ENCODE measurements around the gene RPS15.

The RPS15 gene

DNA sequence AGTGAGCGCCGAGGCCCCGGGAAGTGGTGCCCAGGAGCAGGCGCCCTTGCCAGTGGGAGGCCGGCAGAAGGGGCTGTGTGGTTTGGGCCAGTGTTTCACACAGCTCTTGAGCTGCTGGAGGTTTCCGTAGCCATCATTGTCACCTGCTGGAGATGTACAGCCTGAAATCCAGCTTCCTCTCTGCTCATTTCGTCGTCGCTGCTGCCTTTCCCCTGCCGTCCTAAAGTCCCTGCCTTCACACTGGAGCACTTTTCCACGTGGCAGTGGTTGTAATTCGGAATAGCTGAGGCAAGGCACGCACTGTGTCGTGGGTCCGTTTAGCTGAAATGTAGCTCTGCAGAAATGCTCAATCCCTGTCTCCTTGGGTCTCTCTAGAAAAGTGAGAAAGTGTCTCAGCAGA, 17.6 kb upstream of the RPS15 start:
- no peak for DNase-seq

DNA sequence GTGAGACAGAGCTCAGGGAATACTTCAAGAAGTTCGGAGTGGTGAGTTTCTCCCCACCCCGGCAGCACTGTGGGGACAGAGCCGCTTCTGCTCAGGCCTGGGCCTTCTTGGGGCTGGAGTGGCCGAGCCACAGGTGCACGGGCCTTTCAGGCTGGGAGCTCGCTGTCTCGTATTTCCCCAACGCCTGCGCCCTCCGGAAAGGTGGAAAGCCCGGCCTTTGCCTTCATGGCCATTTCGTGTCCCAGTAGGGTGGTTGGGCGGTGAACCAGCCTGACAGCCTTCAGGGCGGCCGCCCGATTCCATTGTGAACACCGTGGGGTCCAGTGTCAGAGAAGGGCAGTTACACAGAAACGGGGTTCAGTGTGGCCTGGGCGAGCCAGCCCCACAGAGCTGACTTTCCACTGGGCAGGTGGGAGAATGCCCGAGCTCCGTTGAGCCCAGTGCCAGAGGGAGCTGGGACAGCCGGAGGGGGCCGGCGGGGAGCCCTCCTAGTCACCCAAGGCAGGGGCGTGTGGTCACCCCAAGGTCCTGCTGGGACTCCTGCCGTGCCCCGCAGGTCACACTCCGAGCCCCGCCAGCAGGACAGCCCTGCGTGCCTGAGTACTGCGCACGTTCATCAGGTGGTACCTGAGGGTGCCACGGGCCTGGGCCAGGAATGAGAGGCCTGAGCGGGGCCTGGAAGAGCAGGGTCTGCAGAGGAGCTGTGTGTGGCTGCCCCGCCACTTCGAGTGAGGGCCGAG, 16.8 kb upstream of the RPS15 start:
- DNase-seq: no peak

DNA sequence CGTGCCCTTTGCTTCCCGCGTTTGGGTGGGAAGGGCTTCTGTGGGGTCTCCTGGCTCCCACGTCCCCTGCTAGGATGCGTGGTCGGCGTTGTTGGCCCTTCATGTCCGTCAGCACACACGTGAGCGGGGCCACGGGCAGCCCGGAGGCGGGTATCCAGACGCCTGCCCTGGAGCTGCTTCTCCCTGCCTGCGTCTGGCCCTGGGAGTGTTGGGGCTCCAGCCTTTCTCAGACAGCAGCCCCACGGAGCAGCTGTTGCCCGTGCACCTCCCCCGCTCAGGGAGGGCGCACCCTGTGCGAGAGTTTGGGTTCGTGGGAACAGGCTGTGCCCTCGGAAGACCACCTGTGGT, 16.3 kb upstream of the RPS15 start:
- no peak for DNase-seq

DNA sequence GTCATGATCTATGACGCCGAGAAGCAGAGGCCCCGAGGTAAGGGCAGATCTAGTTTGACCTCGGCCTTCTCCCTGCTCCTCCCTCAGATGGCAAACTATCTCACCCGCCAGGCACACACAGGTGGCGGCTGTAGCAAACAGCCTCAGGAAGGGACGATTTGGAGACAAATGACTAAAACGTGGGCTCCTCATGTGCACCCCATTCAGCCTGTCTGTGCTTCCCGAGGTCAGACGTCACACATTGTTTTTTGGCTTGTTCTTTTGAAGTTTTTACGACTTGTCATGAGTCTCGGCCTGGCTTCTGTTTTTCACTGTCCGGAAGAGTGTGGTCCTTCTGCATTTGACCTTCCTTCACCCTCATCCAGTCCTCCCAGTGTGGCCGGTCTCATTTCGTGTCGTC, 15.8 kb upstream of the RPS15 start:
- DNase-seq: no peak

DNA sequence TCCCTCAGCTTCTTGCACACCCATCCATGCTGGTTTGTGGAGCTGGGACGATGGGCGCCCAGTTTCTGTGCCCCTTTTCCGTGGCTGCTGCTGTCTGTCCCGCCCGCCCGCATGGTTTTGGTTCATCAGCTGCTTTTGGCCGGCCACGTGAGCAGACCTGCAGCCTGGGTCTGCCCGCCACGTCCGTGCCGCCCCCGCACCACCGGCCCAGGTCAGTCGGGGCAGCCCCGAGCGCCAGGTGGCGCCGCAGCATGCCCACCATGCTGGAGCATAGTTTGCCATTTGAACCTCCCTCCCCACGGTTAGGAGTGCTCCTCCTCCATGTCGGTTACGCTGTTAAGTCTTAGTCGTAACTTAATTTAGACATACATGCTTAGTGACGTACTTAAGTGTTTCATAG, 15.3 kb upstream of the RPS15 start:
- DNase-seq: no peak

DNA sequence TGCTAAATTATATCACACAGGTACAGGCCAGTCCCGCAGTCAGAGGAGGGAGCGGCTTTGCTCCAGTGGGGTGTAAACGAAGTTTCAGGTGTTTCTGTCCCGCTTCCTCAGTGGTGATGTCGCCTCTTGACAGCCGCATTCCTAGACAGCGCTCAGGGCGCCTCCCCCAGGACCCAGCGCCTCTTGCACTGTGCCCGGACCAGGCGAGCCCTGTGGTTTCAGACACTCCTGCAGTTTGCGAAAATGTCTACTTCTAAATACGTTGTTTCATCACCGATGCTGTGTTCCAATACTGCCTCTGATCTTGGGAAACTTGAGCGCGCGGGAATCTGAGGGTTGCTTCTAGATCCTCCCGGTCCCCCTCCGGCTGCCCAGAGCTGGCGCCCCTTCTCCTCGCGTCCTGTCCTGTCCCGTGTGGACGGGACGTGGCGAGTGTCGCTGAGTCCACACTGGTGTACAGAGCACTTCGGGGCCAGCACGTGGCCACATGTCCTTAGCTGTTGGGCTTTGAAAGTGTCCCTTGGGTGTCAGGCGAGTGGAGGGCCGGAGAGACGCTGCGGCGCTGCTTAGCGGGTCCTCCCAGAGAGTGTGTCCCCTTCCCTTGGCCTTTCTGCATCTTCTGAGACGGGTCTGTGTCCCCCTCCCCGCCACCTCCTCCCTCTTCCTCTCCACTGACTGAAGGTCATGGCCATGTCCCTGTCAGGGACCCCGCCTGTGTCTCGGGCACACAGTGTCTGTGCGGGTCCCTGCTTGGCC, 14.6 kb upstream of the RPS15 start:
- DNase-seq: no peak

DNA sequence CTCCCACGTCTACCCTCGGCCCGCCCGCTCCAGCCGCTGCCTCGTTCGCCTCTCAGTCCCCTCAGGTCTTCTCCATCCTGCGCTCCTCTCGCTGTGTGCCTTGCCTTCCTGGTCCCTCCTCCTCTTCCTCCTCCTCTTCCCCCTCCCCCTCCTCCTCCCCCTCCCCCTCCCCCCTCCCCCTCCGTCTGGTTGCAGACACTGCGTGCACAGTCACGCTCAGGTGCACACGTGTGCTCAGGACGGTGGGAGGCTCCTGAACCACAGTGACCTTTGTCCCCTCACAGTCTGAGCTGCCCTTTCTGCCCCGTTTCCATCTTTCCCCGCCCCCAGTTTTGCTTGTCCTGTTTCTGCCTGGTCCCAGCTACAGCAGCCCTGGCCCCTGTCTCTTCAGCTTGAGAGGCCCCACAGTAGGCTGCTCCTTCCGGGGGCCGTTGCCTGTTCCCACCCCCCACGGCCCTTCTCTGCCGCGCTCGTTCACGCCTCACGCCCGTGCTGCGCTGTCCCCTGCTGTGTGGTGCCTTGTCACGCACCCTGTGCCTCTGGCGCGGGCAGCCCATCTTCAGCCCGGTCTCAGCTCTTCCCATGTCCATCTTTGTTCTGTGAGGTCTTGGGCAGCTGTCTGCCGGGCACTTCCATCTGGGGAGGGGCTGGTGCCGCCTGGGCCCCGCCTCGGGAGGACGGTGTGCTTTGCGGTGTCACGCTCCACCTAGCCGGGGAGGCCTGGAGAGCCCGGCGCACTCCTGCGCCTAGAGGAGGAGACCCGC, 13.8 kb upstream of the RPS15 start:
- no peak for DNase-seq

DNA sequence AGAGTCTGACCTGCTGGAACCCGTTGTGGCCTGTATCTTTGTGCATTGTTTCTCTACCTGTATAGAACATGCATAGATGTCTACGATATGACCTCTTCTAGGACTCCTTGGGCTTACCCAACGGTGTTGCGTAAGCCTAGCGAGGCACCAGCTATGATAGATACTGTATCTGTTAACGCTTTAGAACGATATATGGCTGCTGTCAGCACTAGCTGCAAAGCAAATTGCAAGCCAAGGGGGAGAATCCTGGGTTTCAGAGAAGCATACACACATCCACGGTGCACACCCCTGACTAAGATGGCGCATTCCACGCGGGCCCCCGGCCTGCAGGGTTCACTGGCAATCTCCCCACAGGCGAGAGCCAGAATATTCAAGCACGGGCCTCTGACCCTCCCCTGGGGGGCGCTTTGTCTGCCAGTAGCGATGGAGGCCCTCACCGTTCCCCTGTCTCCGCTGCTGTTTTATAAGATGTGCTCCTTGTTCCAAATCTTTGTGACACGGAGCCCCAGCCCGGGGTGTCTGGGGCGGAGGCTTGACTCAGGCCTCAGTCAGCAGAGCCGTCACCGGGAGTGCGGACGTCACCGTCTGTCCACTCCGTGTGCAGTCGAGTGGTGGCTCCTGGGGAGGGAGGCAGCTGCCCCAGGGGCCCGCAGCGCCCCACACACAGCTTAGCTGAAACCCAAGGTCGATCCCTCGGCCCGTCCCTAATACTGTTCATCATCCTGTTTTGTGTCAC, 12.9 kb upstream of the RPS15 start:
- DNase-seq: no peak

DNA sequence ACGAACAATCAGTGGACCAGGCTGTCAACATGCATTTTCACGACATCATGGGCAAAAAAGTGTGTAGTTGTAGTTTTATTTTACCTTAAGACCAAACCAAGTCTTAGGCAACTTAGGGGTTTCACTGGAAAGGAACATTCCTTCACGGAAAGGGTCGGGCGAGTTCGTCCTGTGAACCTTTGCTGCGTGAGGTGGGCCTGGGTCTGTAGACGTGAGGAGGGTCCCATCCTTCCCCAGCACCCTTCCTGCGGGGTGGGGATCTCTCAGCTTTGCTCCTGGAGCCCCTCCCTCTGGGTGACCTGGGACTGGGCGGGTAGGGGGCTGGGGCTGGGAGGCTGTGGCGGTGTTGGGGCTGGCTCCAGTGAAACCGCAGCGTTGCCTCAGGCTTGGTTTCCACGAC, 12.3 kb upstream of the RPS15 start:
- no peak for DNase-seq

DNA sequence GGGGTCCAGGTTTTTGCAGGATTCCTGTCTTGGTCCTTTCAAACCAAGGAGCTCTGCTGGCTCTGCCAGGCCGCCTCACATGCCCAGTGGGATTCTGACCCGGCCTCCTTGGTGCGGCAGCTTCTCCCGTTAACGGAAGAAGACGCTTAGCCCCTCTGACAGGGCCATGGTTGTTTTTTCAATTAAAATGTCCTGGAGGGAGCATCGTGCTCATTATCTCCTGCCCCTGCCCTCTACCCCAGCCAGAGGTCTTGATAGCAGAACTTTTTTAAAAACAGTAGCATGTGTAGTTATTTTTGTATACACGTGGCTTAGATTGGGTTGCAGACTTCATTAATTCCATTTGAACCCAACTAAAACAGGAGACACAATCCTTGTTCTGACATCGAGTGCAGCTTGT, 11.5 kb upstream of the RPS15 start:
- DNase-seq: no peak

DNA sequence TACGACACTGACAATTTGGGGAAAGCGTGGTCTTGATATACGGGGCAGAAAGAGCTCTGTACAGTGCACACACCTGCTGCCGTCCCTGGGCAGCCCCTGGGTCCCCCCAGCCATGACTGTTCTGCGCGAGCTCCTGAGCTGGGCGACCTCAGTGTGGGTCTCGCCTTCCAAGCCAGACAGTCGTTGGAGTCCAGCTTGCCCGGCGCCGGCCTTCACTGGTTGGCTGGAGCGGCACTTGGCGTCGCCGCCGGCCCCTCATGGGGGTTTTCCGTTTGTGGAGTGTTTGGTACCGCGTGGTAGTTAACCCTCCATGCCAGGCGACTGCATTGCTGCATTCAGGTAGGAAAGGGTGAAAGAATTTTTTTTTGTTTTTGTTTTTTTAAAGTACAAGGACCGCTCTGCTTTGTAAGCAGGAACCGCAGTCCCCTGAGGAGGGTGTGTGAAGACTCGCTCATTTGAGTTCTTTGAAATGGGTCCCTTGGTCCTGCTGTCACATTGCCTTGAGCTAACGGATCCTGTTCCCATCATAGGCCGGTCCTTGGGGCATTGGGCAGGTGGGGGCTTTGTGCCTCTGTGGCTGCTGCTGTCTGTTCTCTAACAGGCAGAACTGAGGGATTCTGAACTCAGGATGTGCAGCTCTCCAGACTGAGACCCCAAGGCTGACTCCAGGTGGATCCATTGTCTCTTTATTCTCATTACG, 10.8 kb upstream of the RPS15 start:
- DNase-seq: no peak

DNA sequence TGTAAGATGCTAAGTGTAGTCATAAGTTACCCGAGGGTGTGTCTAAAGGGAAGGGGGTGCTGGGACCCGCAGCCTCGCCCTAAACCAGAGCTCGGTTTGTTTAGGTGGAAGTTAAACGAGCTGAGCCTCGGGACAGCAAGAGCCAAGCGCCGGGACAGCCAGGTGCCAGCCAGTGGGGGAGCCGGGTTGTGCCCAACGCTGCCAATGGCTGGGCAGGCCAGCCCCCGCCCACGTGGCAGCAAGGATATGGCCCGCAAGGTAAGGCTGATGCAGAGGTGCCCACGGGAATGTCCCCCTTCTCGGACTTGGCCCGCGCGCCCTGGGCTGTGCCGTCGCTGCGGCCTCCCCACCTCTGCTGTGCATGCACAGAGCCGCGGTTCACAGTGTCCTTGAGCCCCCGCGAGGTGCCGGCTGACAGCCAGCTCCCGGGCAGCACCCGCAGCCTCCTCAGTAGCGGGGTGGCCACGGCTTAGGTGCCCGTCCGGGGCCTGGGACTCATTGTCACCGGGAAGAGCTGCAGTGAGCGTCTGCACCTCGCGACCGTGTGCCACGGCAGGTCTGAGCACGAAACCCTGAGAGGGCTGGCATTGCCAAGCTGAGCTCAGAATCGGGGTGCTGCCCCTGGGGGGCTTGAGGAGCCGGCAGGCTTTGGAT, 9.3 kb upstream of the RPS15 start:
- no peak for DNase-seq

DNA sequence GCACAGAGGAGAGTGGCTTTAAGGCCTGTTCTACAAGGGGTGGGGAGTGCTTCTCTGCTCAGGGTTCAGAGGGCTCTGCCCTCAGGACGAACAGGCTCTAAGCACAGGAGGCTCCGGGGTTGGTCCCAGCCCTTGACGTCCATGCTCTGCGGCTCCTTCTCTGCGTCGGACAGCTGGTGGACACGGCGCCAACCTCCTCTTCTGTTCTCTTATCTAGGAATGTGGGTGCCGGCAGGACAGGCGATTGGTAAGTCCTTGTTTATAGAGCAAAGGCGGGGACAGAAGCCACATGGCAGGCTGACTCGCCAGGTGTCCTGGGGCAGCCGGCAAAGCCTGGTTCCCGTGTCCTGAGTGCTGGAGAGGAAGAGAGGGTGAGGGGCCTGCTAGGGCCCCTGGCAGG, 8.4 kb upstream of the RPS15 start:
- no peak for DNase-seq

DNA sequence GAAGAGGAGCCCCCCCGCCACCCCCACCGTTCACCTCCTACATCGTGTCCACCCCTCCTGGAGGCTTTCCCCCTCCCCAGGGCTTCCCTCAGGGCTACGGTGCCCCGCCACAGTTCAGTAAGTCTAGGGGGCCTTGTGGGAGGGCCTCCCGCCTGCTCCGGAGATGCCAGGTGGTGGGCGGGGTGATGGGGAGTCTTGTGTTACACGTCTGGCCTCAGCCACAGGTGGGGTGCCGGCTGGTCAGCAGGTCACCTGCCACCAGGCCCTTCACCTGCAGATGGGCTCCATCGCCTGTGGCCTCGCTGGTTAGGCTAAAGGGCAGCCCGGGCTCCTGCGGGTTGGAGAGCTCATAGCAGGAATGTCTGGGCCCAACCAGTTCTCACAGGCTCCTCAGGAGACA, 8.0 kb upstream of the RPS15 start:
- no peak for DNase-seq

DNA sequence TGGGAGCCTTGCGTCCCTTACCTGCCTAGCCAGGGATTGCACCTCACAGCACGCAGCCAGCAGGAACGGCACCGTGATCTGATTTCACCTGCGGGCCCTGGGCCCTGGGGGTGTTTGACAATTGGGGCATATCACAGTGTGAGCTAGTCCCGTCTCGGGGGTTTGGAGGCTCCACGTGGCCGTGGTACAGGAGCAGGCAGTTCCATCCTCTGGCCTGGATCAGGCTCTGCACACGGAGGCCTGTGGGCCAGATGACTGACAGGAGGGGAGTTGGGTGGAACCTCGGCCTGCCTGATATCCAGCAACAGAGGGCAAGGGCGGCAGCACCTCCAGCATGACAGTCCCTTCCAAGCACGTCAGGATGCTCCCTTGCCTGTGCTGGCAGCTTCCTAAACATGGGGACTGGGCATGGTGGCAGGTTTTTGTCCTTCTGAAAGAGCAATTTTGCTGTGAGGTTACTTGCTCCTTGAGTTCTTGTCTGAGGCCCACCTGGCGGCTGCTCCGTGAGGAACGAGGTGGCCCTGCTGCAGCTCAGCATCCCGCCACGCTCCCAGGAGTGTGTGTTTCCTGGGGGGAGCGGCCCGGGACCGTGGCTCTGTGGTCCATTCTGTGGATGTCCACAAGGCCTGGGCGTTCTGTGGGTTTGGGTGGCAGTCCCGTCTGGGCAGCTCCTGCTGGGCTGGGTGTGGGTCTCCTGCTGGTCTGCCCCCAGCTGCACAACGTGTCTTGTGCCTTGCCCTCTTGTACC, 6.3 kb upstream of the RPS15 start:
- DNase-seq: no peak

DNA sequence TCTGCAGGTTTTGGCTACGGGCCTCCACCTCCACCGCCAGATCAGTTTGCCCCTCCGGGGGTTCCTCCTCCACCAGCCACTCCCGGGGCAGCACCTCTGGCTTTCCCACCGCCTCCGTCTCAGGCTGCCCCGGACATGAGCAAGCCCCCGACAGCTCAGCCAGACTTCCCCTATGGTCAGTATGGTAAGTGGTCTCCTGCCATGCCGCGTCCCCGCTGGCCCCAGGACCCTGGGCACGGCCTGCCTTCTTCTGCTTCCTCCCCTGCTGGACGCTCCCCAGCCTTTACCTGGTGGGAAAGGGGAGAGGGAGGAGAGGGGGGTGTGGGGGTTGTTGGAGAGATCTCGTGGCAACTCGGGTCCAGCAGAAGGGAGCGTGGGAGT, 5.7 kb upstream of the RPS15 start:
- no peak for DNase-seq

DNA sequence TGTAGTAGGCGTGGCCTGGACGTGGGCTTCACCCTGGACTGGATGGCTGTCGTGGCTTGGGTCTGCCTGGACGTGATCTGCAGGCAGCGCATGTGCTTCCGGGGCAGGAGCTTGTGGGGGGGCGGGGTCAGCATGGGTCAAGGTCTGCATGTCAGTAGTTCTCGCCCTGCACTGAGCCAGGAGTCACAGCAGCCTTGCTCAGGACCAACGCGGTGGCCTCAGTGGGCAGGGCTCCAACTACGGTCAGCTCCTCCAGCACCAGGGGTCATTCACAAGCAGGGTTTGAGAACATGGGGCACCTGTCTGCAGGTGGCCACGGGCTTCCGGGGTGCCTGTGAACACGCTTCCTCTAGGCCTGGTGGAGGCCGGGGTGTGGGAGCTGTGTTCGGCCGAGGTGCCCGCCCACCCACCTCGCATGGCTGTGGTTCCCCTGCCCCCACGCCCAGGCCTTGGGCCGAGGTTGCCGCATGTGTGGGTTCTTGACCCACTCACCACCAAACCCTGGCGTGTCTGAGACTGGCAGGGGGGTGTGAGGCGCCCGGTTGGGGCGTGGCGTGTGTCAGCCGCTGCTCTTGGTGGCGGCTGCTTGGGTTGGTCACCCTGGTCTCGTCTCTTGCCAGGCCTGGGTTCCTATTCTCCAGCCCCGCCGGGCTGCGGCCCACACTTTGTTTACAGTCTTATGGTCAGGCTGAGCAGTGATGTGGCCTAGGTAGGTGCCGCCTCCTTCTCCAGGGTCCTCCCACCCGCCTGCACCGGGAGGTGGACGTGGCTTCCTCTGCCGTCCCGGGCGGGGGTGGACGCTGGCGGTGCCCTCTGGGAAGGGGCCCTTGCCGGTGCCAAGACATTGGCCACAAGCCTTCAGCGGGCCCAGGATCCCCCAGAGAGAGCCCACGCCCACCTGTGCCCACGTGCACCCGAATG, 4.8 kb upstream of the RPS15 start:
- no peak for DNase-seq

DNA sequence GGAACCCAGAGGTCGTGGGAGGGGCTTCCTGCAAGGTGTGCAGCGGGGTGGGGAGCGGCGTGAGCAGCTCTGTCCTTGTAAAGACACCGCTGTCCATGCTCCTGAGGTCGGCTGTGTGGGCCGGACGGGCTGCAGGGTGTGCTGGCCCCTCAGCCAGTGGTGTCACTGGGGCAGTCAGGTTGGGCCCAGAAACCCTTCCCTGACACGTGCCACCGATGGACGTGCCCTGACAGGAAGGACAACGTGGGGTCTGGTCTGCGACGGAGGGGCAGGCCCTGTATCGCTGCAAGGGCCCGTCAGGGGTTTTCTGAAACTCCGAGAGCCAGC, 4.2 kb upstream of the RPS15 start:
- no peak for DNase-seq

DNA sequence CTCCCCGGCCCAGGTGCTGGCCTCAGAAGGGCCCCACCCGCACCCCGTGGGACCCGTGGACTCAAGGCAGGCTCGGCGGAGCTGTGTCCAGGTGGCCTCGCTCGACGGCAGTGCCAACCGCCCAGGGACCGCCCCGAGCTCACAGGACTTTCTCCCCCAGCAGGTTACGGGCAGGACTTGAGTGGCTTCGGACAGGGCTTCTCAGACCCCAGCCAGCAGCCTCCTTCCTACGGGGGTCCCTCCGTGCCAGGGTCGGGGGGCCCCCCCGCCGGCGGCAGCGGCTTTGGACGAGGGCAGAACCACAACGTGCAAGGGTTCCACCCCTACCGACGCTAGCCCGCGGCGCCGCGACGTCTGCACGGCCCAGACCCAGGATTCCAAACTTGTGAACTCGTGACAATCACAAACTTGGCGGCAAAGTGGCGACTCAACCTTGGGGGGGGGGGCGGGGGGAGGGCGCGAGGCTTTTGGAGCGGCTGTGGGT, 3.6 kb upstream of the RPS15 start:
- no peak for DNase-seq

DNA sequence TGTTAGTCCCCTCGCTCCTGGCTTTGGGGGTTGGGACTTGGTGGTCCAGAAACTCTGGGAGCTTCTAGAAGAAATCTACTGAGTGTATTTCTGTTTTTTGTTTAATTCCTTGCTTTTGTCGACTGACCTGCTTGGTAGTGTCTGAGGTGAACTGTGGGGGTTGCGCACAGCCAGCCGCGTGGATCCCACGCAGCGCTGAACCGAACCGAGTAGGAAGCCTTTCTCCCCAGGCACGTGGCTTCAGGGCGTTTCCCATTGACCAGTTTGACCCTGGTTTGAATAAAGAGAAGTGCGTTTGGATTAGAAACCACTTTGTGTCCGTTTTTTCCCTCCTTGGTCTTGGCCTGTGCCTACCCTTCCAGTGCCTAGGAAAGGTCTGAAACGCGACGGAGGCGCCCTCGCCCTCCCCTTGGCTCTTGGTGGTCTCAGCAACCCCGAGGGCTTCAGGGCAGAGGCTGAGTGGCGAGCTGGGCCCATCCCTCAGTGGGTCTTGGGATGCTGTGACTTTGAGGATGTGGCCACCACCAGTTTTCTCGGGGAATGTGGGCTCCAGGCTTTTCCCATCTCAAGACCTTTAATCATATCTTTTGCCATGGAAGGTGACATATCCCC, 2.7 kb upstream of the RPS15 start:
- no peak for DNase-seq

All from stimulated activated CD4-positive, alpha-beta T cell treated with anti-CD3 and anti-CD28 coated beads, Interleukin-2, amount 100 ng/mL, for 48 hours (primary cell).